WTC11 (cell line): ENCODE measurements around the gene PHLPP1. TPM values are rescaled to one million over a fixed set of nuclear protein-coding genes. Genes with fewer than 3 reads are reported as not detected.
A peak's percentile ranks its signal among the peaks of the same experiment; 100 is the strongest.

Experiments used
- ATAC-seq: fragments of 200-7000 bp; cut with Tn5 transposase; 2 replicates; pipeline ENCODE4 v1.10.0; 2021; ENCODE audit warnings: mild to moderate bottlenecking, moderate library complexity
- CTCF ChIA-PET: fragments of 300-600 bp; sonication (Branson Sonifier 250); formaldehyde crosslinking; loops from one replicate; lab custom pipeline; 2021; ENCODE audit warnings: antibody characterized with exemption; lab: Charles Lee
- POLR2A ChIA-PET: fragments of 350-600 bp; sonication (Branson Sonifier 250); formaldehyde crosslinking; loops from one replicate; lab custom pipeline; 2021; ENCODE audit warnings: antibody characterized with exemption; lab: Charles Lee
- DNase-seq: peaks from one replicate; pipeline ENCODE4 v3.0.0; 2021; ENCODE audit warnings: low spot score
- H3K27ac Mint-ChIP-seq: 2 replicates; pipeline ENCODE4 v1.8.0; 2021; ENCODE audit warnings: mixed read lengths
- H3K27me3 Mint-ChIP-seq: 2 replicates; pipeline ENCODE4 v1.8.0; 2021; ENCODE audit warnings: low read depth, mild to moderate bottlenecking, moderate library complexity, mixed read lengths
- H3K36me3 Mint-ChIP-seq: 2 replicates; pipeline ENCODE4 v1.8.0; 2021; ENCODE audit warnings: mixed read lengths
- H3K4me1 Mint-ChIP-seq: 2 replicates; pipeline ENCODE4 v1.8.0; 2022; ENCODE audit warnings: mixed read lengths
- H3K4me3 Mint-ChIP-seq: 2 replicates; pipeline ENCODE4 v1.8.0; 2021; ENCODE audit warnings: mild to moderate bottlenecking, moderate library complexity, mixed read lengths
- H3K9me3 Mint-ChIP-seq: 2 replicates; pipeline ENCODE4 v1.8.0; 2021; ENCODE audit warnings: mixed read lengths
- ATF1 ChIP-seq: sonication (generic); formaldehyde crosslinking; IDR thresholded peaks from 2 replicates; pipeline ENCODE4 v1.8.1; 2023; ENCODE audit warnings: mild to moderate bottlenecking, moderate library complexity, missing genetic modification reagents
- CBFB ChIP-seq: sonication (generic); formaldehyde crosslinking; IDR thresholded peaks from 2 replicates; pipeline ENCODE4 v1.8.1; 2022; ENCODE audit warnings: mild to moderate bottlenecking, low read depth, missing genetic modification reagents
- CREM ChIP-seq: sonication (generic); formaldehyde crosslinking; IDR thresholded peaks from 2 replicates; pipeline ENCODE4 v1.8.1; 2022; ENCODE audit warnings: mild to moderate bottlenecking, missing genetic modification reagents, moderate library complexity
- ESRRA ChIP-seq: sonication (generic); formaldehyde crosslinking; IDR thresholded peaks from 2 replicates; pipeline ENCODE4 v1.8.1; 2022; ENCODE audit warnings: mild to moderate bottlenecking, missing genetic modification reagents, borderline replicate concordance
- ETV6 ChIP-seq: sonication (generic); formaldehyde crosslinking; IDR thresholded peaks from 2 replicates; pipeline ENCODE4 v1.8.1; 2022; ENCODE audit warnings: mild to moderate bottlenecking, missing genetic modification reagents
- FOXJ3 ChIP-seq: sonication (generic); formaldehyde crosslinking; IDR thresholded peaks from 2 replicates; pipeline ENCODE4 v1.9.0; 2021; ENCODE audit warnings: missing genetic modification reagents, mild to moderate bottlenecking, borderline replicate concordance
- FOXP1 ChIP-seq: sonication (generic); formaldehyde crosslinking; IDR thresholded peaks from 2 replicates; pipeline ENCODE4 v1.8.0; 2022; ENCODE audit warnings: missing genetic modification reagents, mild to moderate bottlenecking, moderate library complexity, borderline replicate concordance
- GTF2I ChIP-seq: fragments of 250-450 bp; sonication (Bioruptor Pico); conservative IDR thresholded peaks from 2 replicates; pipeline ENCODE4 v1.4.0; 2021; ENCODE audit warnings: mild to moderate bottlenecking
- HMGA2 ChIP-seq: fragments of 250-450 bp; sonication (Bioruptor Pico); IDR thresholded peaks from 2 replicates; pipeline ENCODE4 v1.4.0; 2021; ENCODE audit warnings: mild to moderate bottlenecking, moderate library complexity
- MYBL2 ChIP-seq: sonication (generic); formaldehyde crosslinking; IDR thresholded peaks from 2 replicates; pipeline ENCODE4 v1.8.1; 2023; ENCODE audit warnings: mild to moderate bottlenecking, moderate library complexity, missing genetic modification reagents
- NFYB ChIP-seq: sonication (generic); formaldehyde crosslinking; conservative IDR thresholded peaks from 2 replicates; pipeline ENCODE4 v1.8.0; 2022; ENCODE audit warnings: low read depth, missing genetic modification reagents
- OVOL2 ChIP-seq: fragments of 250-450 bp; sonication (Bioruptor Pico); IDR thresholded peaks from 2 replicates; pipeline ENCODE4 v1.9.0; 2021; ENCODE audit warnings: mild to moderate bottlenecking, borderline replicate concordance
- SMAD4 ChIP-seq: sonication (generic); formaldehyde crosslinking; IDR thresholded peaks from 2 replicates; pipeline ENCODE4 v1.8.0; 2022; ENCODE audit warnings: mild to moderate bottlenecking, missing genetic modification reagents
- TCF7 ChIP-seq: sonication (generic); formaldehyde crosslinking; IDR thresholded peaks from 2 replicates; pipeline ENCODE4 v1.8.0; 2022; ENCODE audit warnings: mild to moderate bottlenecking, low read depth, missing genetic modification reagents, moderate library complexity
- TP53 ChIP-seq: sonication (generic); formaldehyde crosslinking; IDR thresholded peaks from 2 replicates; pipeline ENCODE4 v1.8.1; 2023; ENCODE audit warnings: mild to moderate bottlenecking, missing genetic modification reagents
- ZNF121 ChIP-seq: sonication (generic); formaldehyde crosslinking; IDR thresholded peaks from 2 replicates; pipeline ENCODE4 v1.8.0; 2023; ENCODE audit warnings: missing genetic modification reagents
- ZNF317 ChIP-seq: sonication (generic); formaldehyde crosslinking; IDR thresholded peaks from 2 replicates; pipeline ENCODE4 v1.8.1; 2023; ENCODE audit warnings: low read depth, mild to moderate bottlenecking, moderate library complexity, missing genetic modification reagents, borderline replicate concordance
- ZNF423 ChIP-seq: fragments of 250-450 bp; sonication (Bioruptor Pico); IDR thresholded peaks from 2 replicates; pipeline ENCODE4 v2.1.2; 2022; ENCODE audit warnings: mild to moderate bottlenecking, moderate library complexity
- total RNA-seq: library from RNA; stranded (reverse); gene quantifications from 3 replicates; pipeline ENCODE4 v1.2.3, GENCODE V29; 2021
- TF ChIP-seq, protein P1 (sequence below): sonication (generic); formaldehyde crosslinking; IDR thresholded peaks from 2 replicates; pipeline ENCODE4 v1.8.1; 2022; ENCODE audit warnings: low read depth, missing genetic modification reagents, borderline replicate concordance
- TF ChIP-seq, protein P2 (sequence below): fragments of 250-450 bp; sonication (Bioruptor Pico); IDR thresholded peaks from 2 replicates; pipeline ENCODE4 v1.8.0; 2021; ENCODE audit warnings: mild to moderate bottlenecking
- TF ChIP-seq, protein P3 (sequence below): sonication (generic); formaldehyde crosslinking; IDR thresholded peaks from 2 replicates; pipeline ENCODE4 v1.8.0; 2022; ENCODE audit warnings: mild to moderate bottlenecking, missing genetic modification reagents
- TF ChIP-seq, protein P4 (sequence below): sonication (generic); formaldehyde crosslinking; IDR thresholded peaks from 2 replicates; pipeline ENCODE4 v1.8.0; 2023; ENCODE audit warnings: missing genetic modification reagents
- TF ChIP-seq, protein P5 (sequence below): sonication (generic); formaldehyde crosslinking; IDR thresholded peaks from 2 replicates; pipeline ENCODE4 v1.8.0; 2022; ENCODE audit warnings: mild to moderate bottlenecking, missing genetic modification reagents
- TF ChIP-seq, protein P6 (sequence below): fragments of 250-450 bp; sonication (Bioruptor Pico); IDR thresholded peaks from 2 replicates; pipeline ENCODE4 v2.1.2; 2022; ENCODE audit warnings: mild to moderate bottlenecking, moderate library complexity
- TF ChIP-seq, protein P7 (sequence below): fragments of 250-450 bp; sonication (Bioruptor Pico); IDR thresholded peaks from 2 replicates; pipeline ENCODE4 v1.9.0; 2021; ENCODE audit warnings: mild to moderate bottlenecking

Gene PHLPP1
- total RNA-seq, 1 experiment from 2014 or later, result 52.0 TPM

DNA sequence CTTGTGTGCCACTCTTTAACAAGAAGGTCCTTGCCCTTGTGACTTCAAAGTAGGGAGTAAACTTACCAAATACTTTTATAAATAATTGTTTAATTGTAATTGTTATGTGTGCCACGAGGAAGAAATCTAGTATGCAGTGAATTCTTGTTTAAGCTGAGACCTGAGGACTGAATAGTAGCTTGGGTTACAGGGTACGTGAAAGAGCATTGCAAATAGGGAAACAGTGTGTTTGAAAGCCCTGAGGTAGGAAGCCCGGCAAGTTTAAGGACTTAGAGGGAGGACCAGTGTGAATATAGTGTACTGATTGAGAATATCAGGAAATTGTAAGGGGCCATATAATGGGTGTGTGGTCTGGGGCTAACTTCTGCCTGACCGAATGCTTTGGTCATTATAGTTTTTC, 26.2 kb downstream of the PHLPP1 start (continued):
- TF ChIP-seq, protein P1, sequence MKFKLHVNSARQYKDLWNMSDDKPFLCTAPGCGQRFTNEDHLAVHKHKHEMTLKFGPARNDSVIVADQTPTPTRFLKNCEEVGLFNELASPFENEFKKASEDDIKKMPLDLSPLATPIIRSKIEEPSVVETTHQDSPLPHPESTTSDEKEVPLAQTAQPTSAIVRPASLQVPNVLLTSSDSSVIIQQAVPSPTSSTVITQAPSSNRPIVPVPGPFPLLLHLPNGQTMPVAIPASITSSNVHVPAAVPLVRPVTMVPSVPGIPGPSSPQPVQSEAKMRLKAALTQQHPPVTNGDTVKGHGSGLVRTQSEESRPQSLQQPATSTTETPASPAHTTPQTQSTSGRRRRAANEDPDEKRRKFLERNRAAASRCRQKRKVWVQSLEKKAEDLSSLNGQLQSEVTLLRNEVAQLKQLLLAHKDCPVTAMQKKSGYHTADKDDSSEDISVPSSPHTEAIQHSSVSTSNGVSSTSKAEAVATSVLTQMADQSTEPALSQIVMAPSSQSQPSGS (CRISPR knock-in tag), result no peak
- TF ChIP-seq, protein P2, sequence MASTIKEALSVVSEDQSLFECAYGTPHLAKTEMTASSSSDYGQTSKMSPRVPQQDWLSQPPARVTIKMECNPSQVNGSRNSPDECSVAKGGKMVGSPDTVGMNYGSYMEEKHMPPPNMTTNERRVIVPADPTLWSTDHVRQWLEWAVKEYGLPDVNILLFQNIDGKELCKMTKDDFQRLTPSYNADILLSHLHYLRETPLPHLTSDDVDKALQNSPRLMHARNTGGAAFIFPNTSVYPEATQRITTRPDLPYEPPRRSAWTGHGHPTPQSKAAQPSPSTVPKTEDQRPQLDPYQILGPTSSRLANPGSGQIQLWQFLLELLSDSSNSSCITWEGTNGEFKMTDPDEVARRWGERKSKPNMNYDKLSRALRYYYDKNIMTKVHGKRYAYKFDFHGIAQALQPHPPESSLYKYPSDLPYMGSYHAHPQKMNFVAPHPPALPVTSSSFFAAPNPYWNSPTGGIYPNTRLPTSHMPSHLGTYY, result no peak
- TF ChIP-seq NFYB (CRISPR knock-in tag) (no peak), FOXJ3 (CRISPR knock-in tag) (no peak), OVOL2 (CRISPR knock-in tag) (no peak), ZNF423 (CRISPR knock-in tag) (no peak), TCF7 (CRISPR knock-in tag) (no peak), ETV6 (CRISPR knock-in tag) (no peak)
- TF ChIP-seq, protein P3, sequence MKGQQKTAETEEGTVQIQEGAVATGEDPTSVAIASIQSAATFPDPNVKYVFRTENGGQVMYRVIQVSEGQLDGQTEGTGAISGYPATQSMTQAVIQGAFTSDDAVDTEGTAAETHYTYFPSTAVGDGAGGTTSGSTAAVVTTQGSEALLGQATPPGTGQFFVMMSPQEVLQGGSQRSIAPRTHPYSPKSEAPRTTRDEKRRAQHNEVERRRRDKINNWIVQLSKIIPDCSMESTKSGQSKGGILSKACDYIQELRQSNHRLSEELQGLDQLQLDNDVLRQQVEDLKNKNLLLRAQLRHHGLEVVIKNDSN, result no peak

DNA sequence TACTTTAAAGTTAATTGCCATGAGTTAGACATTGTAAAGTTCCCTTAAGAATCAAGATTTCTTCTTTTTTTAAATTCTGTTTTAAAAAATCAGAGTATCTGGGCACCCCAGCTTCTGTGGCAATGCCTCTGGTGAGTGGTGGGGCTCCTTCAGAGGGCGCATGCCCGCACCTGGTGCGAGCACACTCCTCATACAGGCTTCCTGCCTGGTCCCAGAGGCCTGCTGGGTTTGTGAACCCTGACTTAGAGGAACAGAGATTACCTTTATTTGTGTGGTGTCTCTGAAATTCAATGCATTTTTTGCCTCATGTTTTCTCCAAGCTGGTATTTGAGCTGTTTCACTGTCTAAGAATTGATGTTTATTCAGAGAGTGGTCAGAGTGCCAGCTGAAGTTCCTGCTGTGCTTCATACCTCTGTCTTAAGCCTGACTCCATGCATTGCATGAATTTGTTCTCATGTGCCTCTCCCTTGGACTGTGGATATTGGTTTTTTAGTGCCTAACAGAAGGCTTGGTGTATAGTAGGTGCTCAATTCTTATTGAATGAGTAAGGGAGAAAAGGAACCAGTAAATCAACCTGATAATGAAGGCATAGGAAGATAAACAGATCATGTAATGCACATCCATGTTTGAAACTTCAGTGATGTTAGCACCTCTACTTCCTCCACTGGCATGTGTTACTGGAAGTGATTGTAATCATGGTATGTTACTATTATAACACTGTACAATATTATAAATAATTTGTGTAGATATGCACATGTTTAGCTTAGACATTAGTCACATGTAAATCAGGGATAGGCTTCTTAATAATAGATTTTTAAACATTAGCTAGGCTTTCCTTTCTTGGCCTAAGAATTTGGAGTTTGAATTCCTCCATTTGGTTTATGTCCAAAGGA, 29.0 kb downstream of the PHLPP1 start:
- CTCF ChIA-PET, result no interaction called here
- TF ChIP-seq, protein P4, sequence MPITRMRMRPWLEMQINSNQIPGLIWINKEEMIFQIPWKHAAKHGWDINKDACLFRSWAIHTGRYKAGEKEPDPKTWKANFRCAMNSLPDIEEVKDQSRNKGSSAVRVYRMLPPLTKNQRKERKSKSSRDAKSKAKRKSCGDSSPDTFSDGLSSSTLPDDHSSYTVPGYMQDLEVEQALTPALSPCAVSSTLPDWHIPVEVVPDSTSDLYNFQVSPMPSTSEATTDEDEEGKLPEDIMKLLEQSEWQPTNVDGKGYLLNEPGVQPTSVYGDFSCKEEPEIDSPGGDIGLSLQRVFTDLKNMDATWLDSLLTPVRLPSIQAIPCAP (CRISPR knock-in tag), result no peak
- TF ChIP-seq ESRRA (CRISPR knock-in tag) (no peak), ATF1 (CRISPR knock-in tag) (no peak), HMGA2 (CRISPR knock-in tag) (no peak), ZNF317 (CRISPR knock-in tag) (no peak), FOXP1 (no peak), ZNF121 (CRISPR knock-in tag) (no peak), TP53 (CRISPR knock-in tag) (no peak), CBFB (CRISPR knock-in tag) (no peak), MYBL2 (CRISPR knock-in tag) (no peak), SMAD4 (CRISPR knock-in tag) (no peak), GTF2I (no peak), CREM (CRISPR knock-in tag) (no peak)
- TF ChIP-seq, protein P5, sequence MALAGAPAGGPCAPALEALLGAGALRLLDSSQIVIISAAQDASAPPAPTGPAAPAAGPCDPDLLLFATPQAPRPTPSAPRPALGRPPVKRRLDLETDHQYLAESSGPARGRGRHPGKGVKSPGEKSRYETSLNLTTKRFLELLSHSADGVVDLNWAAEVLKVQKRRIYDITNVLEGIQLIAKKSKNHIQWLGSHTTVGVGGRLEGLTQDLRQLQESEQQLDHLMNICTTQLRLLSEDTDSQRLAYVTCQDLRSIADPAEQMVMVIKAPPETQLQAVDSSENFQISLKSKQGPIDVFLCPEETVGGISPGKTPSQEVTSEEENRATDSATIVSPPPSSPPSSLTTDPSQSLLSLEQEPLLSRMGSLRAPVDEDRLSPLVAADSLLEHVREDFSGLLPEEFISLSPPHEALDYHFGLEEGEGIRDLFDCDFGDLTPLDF (CRISPR knock-in tag), result no peak
- TF ChIP-seq, protein P1 (CRISPR knock-in tag), result no peak
- TF ChIP-seq, protein P6, sequence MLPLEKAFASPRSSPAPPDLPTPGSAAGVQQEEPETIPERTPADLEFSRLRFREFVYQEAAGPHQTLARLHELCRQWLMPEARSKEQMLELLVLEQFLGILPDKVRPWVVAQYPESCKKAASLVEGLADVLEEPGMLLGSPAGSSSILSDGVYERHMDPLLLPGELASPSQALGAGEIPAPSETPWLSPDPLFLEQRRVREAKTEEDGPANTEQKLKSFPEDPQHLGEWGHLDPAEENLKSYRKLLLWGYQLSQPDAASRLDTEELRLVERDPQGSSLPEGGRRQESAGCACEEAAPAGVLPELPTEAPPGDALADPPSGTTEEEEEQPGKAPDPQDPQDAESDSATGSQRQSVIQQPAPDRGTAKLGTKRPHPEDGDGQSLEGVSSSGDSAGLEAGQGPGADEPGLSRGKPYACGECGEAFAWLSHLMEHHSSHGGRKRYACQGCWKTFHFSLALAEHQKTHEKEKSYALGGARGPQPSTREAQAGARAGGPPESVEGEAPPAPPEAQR (CRISPR knock-in tag), result no peak
- TF ChIP-seq, protein P7, sequence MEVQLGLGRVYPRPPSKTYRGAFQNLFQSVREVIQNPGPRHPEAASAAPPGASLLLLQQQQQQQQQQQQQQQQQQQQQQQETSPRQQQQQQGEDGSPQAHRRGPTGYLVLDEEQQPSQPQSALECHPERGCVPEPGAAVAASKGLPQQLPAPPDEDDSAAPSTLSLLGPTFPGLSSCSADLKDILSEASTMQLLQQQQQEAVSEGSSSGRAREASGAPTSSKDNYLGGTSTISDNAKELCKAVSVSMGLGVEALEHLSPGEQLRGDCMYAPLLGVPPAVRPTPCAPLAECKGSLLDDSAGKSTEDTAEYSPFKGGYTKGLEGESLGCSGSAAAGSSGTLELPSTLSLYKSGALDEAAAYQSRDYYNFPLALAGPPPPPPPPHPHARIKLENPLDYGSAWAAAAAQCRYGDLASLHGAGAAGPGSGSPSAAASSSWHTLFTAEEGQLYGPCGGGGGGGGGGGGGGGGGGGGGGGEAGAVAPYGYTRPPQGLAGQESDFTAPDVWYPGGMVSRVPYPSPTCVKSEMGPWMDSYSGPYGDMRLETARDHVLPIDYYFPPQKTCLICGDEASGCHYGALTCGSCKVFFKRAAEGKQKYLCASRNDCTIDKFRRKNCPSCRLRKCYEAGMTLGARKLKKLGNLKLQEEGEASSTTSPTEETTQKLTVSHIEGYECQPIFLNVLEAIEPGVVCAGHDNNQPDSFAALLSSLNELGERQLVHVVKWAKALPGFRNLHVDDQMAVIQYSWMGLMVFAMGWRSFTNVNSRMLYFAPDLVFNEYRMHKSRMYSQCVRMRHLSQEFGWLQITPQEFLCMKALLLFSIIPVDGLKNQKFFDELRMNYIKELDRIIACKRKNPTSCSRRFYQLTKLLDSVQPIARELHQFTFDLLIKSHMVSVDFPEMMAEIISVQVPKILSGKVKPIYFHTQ, result no peak

More for the DNA sequence above, 29.0 kb downstream of the PHLPP1 start:
- H3K4me1 Mint-ChIP-seq, result peaks cover 87% of the 10 kb centered on the region
- H3K27ac Mint-ChIP-seq, result peak overlapping the region; percentile 93
- peaks cover 2% of the 10 kb centered on the region for H3K9me3 Mint-ChIP-seq
- peak; percentile 78 for ATAC-seq
- H3K4me3 Mint-ChIP-seq, result peak overlapping the region; percentile 24
- POLR2A ChIA-PET, result interaction anchor here (0.6 to 1.0 kb wide), 2 partner anchors 15 to 29 kb away, joined by 3 to 4 read pairs; no protein-coding TSS in a partner anchor
- no peak for DNase-seq
- peaks cover 1% of the 10 kb centered on the region for H3K36me3 Mint-ChIP-seq
- no peaks in the 10 kb centered on the region; the same call in 1 of the 2 replicates for H3K27me3 Mint-ChIP-seq
